Fibroblast of skin of abdomen (primary cell): Measurements from ENCODE around the gene ARID1B.

Experiments
- DNase-seq: peaks from one replicate; pipeline ENCODE4 v3.0.0-alpha.2; 2013

The ARID1B gene

GRCh38 chr6:157061770-157062594, 284.8 kb downstream of the ARID1B start:
- no peak for DNase-seq

DNA sequence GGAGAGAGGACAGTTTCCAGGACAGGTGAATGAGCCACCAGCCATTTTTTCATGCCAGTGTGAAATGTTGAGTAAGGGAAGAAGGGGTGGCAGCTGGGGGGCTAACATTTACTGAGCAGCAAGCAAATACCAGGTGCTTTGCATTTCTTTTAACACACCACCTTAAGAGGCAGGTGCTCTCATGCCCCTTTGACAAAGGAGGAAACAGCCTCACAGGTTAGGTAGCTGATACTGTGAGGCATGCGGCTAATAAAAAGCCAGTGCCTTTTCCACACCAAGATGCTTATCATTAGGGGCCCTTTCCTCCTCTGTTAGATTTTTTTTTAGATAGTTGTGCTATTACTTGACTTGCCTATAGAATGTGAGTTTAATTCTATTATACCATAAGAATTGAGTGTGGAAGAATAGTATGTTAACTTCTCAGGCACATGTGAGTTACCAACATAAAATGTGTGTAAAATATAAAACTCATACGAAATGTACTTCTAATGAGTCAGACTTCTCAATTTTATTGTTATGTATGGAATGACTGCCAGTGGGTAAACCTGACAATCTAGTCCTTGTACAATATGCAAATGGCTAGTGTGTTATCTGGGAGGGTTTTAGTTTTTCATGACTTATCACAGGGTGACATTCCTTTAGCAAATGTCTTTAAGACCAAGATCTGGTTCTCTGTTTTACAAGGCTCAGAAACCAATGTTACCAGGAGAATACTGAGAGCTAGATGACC, 286.2 kb downstream of the ARID1B start:
- peak; percentile 35 for DNase-seq

- no peak for DNase-seq
Measured at GRCh38 chr6:157063923-157064322, 286.7 kb downstream of the ARID1B start.

GRCh38 chr6:157064502-157064901, 287.3 kb downstream of the ARID1B start:
- no peak for DNase-seq

GRCh38 chr6:157065366-157065765, 288.2 kb downstream of the ARID1B start:
- no peak for DNase-seq

DNA sequence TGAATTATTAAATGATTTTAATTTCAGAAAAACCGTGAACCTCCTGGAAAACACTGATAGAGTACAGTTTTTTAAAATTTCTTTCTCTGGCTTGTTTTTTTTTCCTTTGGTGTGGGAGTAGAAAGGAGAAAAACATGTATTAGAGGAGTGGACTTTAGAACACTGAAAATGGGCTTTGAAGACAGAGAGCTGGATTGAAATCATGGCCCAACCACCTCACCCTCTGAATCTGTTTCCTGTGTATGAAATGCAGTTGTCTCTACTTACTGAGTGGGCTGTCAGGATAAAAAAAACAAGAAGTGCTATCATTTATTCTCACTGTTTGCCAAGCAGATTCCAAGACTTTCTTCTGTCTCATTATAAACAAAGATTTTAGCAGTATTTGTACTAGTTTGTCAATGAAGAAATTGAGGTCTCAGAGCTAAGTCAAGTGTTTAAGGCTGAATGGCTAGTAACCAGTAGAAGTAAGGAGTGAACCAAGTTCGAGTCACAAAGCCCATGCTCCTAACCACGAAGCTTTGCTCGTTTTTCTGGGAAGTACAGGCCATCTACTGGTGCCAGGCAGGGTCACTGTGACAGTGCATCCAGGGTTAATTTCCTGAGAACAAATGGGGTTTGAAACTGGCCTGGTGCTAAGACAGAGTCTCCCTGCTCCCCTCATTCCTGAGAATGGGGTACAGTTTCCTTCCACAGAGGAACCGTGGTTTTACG, 289.8 kb downstream of the ARID1B start:
- no peak for DNase-seq

- DNase-seq: no peak
Measured at GRCh38 chr6:157067507-157067906, 290.3 kb downstream of the ARID1B start.

GRCh38 chr6:157068691-157069324, 291.6 kb downstream of the ARID1B start:
- DNase-seq: no peak

- no peak for DNase-seq
Measured at GRCh38 chr6:157069585-157069984, 292.4 kb downstream of the ARID1B start.

- peak; percentile 42 for DNase-seq
Measured at GRCh38 chr6:157070403-157071107, 293.4 kb downstream of the ARID1B start.

DNA sequence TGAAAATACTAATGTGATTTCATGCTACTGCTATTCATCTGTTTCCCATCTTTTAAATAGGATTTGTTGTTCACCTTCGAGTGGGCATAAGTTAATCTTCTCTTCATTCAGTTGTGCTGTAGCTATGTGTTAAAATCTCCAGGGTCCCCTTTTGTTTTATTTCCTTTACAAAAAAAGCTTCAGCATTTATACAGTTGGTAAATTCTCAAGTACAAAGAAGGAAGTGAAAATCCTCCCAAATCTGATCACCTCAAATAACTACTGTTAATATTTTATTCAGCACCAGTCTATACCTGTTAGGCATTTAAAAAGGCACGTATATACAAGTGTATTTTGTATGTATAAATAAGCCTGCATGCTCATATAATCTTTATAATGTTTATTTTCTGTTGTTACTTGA, 294.9 kb downstream of the ARID1B start:
- no peak for DNase-seq

GRCh38 chr6:157073596-157073995, 296.4 kb downstream of the ARID1B start:
- DNase-seq: no peak

GRCh38 chr6:157074969-157075368, 297.8 kb downstream of the ARID1B start:
- DNase-seq: no peak

DNA sequence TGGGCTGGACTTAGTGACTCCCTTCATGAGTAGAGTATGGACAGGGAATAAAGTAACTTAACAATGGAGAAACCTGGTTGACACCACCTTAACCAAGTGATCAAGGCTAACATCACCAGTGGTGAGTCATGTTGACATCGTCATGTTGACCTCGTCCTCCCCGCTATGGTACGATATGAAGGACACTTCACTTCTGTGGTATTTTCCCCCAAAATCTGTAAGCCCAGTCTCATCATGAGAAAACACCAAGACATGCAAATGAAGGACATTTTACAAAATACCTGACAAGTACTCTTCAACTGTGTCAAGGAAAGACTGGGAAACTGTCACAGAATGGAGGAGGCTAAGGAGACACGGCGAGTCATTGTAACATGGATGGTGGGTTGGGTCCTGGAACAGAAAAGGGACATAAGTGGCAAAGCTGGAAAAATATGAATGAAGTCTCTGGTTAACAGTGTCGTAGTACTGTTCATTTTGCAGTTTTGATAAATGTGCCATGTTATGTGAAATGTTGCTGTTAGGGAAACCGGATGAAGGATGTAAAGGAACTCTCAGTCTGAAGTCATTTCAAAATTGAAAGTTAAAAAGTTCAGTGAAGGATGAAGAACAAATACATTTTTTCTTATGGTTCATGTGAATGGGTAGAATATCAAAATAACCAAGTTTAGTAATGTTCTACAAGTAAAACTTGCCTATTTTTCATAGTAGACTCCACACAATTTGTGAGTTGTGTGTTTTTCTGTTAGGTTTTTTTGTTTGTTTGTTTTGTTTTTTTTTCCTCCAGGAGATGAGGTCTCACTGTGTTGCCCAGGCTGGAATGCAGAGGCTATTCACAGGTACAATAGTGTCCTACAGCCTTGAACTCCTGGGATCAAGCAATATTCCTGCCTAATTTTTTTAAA, 298.6 kb downstream of the ARID1B start:
- peak; percentile 26 for DNase-seq

- DNase-seq: no peak
Measured at GRCh38 chr6:157076451-157076822, 299.3 kb downstream of the ARID1B start.

- DNase-seq: no peak
Measured at GRCh38 chr6:157077251-157077650, 300.1 kb downstream of the ARID1B start.

GRCh38 chr6:157078326-157078725, 301.1 kb downstream of the ARID1B start:
- DNase-seq: no peak

DNA sequence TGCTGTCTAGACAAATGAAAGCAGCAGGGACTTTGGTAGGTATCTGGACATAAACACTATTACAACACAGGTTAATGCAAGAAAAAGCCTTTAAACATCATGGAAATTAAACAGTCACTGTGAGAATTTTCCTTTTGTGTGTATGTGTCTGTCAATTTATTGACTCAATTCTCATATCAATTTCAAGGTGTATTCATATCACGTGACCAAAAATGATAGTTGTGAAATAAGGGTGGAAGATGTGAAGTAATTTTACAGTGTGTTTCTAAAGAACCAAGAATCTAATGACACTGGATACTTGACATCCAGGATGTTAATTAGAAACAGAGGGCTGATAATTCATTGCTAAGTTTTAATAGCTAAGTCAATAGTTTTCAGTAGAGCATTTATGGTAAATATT, 302.1 kb downstream of the ARID1B start:
- DNase-seq: no peak

GRCh38 chr6:157079771-157080170, 302.6 kb downstream of the ARID1B start:
- no peak for DNase-seq

DNA sequence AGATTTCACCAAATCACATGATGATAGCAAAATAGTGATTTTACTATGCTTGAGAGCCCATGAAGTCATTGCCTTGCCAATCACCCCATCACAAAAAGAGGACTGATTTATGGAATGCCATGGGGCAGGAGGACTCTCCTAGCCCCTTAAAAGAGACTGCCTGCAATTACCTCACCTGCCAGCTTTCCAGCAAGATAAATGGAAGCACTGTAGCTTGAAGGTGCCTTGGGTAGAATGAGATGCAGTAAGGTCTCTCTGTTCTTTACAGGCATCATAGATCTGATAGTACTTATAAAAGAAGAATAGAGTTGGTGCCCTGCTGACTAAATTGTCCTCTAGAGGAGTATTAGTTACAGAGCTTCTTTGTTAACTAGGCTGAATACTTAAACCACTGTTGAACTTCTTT, 303.8 kb downstream of the ARID1B start:
- DNase-seq: no peak

DNA sequence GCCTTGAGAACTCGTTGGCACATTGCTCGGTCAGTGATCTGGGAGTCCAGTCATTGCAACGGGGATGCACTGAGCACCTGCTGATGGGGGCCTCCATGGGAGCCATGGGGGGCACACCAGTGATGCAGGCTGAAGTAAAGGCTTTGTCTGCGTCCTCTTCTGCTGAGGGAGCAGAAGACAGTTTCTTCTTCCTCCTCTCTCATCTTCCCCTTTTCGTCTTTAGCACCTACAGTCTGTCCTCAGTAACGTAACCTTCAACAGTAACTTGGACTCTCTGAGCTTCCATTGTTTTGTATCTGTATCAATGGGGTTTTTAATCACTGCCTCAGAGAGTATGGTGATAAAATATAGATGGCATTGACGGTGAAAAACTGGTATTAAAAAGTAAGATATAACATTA, 306.2 kb downstream of the ARID1B start:
- no peak for DNase-seq
